ENCODE results near the gene MAST2. TPM values are rescaled to one million over a fixed set of nuclear protein-coding genes. Genes with fewer than 3 reads are reported as not detected.

The MAST2 gene
- total RNA-seq, 2 donors from 2014 or later = 9.9 TPM

DNA sequence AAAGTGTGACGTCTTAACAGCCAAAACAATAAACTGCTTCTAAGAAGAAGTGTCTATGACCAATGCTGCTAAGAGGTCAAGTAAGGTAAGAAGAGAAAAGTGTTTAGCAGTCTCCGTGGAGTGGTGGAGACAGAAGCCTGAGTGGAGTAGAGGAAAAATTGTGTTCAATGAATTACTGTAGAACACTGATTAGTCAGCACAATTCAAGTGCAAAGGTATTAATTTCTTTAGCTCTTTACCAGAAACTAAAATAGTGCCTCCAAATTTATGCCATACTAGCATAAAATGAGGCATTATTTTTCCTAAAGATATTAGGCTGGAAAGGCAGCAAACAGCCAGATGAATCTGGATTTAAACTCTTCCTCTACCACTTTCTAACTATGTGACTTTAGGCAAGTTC lies 272.9 kb downstream of the MAST2 start:
- TF ChIP-seq, protein P1, sequence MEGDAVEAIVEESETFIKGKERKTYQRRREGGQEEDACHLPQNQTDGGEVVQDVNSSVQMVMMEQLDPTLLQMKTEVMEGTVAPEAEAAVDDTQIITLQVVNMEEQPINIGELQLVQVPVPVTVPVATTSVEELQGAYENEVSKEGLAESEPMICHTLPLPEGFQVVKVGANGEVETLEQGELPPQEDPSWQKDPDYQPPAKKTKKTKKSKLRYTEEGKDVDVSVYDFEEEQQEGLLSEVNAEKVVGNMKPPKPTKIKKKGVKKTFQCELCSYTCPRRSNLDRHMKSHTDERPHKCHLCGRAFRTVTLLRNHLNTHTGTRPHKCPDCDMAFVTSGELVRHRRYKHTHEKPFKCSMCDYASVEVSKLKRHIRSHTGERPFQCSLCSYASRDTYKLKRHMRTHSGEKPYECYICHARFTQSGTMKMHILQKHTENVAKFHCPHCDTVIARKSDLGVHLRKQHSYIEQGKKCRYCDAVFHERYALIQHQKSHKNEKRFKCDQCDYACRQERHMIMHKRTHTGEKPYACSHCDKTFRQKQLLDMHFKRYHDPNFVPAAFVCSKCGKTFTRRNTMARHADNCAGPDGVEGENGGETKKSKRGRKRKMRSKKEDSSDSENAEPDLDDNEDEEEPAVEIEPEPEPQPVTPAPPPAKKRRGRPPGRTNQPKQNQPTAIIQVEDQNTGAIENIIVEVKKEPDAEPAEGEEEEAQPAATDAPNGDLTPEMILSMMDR (IDR thresholded peaks at IDR 0.05) = no peak
- TF ChIP-seq POLR2A (IDR thresholded peaks at IDR 0.05) = no peak
- WGBS, 2 donors = 80 to 95% methylated on average over 2 of the region's 2 CpGs
- intact Hi-C loops (cut with DNase I) = no loop called here
- Histone ChIP-seq H3K27ac (no peak overlapping the region), H3K36me3 (replicated peaks in 1 of 2; ENCODE audit: insufficient read depth in 1 of 2, low read depth in 2 of 2) (no peaks in the 10 kb centered on the region), H3K4me3 (no peak overlapping the region), H3K27me3 (no peaks in the 10 kb centered on the region), H3K4me1 (no peaks in the 10 kb centered on the region), H3K9me3 (no peaks in the 10 kb centered on the region)
- DNase-seq = no peak
- no peak for ATAC-seq

DNA sequence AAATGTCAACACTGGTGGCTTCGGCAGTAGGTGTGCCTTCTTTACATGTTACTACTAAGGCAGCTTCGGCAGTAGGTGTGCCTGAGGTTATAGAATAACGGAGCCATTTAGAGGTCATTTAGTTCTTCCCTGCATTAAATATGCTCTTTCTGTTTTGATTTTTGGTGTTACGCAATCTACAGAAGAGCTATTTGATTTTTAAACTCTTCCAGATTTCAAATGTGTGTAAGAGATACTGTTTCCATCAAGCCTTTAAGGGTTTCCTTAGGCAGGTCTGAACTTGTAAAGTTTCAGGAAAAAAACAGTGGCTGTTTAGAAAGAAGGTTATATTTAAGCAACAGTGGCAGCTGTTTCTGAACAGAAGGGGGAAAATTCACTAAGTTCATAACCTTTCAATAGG lies 274.2 kb downstream of the MAST2 start:
- ATAC-seq (no peak), DNase-seq (no peak)
- no peak for TF ChIP-seq POLR2A (IDR thresholded peaks at IDR 0.05)
- TF ChIP-seq, protein P1 (IDR thresholded peaks at IDR 0.05) = no peak
- intact Hi-C loops (cut with DNase I) = no loop called here
- Histone ChIP-seq H3K4me3 (no peak overlapping the region), H3K4me1 (no peaks in the 10 kb centered on the region), H3K27me3 (no peaks in the 10 kb centered on the region), H3K9me3 (no peaks in the 10 kb centered on the region), H3K36me3 (replicated peaks in 1 of 2; ENCODE audit: insufficient read depth in 1 of 2, low read depth in 2 of 2) (no peaks in the 10 kb centered on the region), H3K27ac (no peak overlapping the region)
- 89 to 91% methylated on average over 4 of the region's 4 CpGs for WGBS, 2 donors

DNA sequence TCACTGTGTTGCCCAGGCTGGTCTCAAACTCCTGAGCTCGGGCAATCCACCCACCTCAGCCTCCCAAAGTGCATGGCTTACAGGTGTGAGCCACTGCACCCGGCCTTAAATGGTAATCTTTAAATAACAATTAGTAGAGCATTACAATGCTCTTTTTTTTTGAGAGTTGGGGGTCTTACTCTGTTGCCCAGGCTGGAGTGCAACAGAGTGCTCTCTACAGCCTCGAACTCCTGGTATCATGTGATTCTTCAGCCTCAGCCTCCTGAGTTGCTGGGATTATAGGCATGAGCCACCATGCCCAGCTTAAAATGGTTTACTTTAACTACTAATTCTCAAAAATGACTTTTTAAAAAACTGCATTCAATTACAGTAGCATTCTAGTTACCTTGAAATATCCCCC lies 276.8 kb downstream of the MAST2 start:
- Histone ChIP-seq H3K27ac (no peak overlapping the region), H3K4me1 (no peaks in the 10 kb centered on the region)
- intact Hi-C loops (cut with DNase I) = no loop called here

DNA sequence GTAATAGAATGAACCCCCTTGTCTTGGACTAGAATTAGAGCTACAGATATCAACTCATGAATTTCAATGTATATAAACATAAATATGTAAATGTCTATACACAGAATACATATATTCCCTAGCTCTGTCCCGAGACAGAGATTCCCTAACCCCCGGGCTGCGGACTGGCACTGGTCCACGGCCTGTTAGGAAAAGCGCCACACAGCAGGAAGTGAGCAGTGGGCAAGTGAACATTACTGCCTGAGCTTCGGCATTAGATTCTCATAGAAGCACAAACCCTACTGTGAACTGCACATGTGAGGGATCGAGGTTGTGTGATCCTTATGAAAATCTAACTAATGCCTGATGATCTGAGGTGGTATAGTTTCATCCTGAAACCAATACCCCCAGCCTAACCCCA lies 277.8 kb downstream of the MAST2 start:
- DNase-seq (no peak), ATAC-seq (no peak)
- no peaks in the 10 kb centered on the region for H3K4me1 ChIP-seq
- H3K36me3 ChIP-seq (replicated peaks in 1 of 2; ENCODE audit: insufficient read depth in 1 of 2, low read depth in 2 of 2) = no peaks in the 10 kb centered on the region
- H3K27me3 ChIP-seq = no peaks in the 10 kb centered on the region
- no peak overlapping the region for H3K27ac ChIP-seq
- WGBS, 2 donors = 68 to 80% methylated on average over 7 of the region's 7 CpGs
- H3K9me3 ChIP-seq = no peaks in the 10 kb centered on the region
- no peak overlapping the region for H3K4me3 ChIP-seq
- no peak for TF ChIP-seq POLR2A (IDR thresholded peaks at IDR 0.05)
- TF ChIP-seq, protein P1 (IDR thresholded peaks at IDR 0.05) = no peak
- intact Hi-C loops (cut with DNase I) = no loop called here

More for the DNA sequence above, 276.8 kb downstream of the MAST2 start:
- ATAC-seq (no peak), DNase-seq (no peak)
- Histone ChIP-seq H3K36me3 (replicated peaks in 1 of 2; ENCODE audit: insufficient read depth in 1 of 2, low read depth in 2 of 2) (no peaks in the 10 kb centered on the region), H3K9me3 (no peaks in the 10 kb centered on the region), H3K27me3 (no peaks in the 10 kb centered on the region), H3K4me3 (no peak overlapping the region)
- TF ChIP-seq, protein P1 (IDR thresholded peaks at IDR 0.05) = no peak
- no peak for TF ChIP-seq POLR2A (IDR thresholded peaks at IDR 0.05)
- 78 to 80% methylated on average over 3 of the region's 3 CpGs for WGBS, 2 donors

DNA sequence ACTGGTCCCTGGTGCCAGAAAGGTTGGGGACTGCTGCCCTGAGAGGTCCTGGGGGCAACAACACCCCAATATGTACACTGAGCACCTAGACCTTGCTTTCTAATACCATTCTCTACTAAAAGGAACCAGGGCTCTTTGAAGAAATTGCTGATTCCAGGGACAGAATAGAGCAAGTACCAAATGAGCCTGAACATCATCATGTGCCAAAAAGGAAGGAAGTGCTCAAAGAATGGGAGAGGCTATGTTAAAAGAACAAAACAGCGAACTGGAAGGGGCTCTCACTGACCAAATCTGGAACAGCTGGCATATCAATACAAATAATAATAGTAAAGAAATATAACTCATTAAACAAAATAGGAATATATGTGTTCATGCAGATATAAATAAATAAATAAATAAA lies 278.2 kb downstream of the MAST2 start:
- DNase-seq (no peak), ATAC-seq (no peak)
- Histone ChIP-seq H3K27ac (no peak overlapping the region), H3K36me3 (replicated peaks in 1 of 2; ENCODE audit: insufficient read depth in 1 of 2, low read depth in 2 of 2) (no peaks in the 10 kb centered on the region), H3K4me3 (no peak overlapping the region), H3K4me1 (no peaks in the 10 kb centered on the region), H3K27me3 (no peaks in the 10 kb centered on the region), H3K9me3 (no peaks in the 10 kb centered on the region)
- 77 to 93% methylated on average over 1 of the region's 1 CpG for WGBS, 2 donors
- no peak for TF ChIP-seq POLR2A (IDR thresholded peaks at IDR 0.05)
- TF ChIP-seq, protein P1 (IDR thresholded peaks at IDR 0.05) = no peak
- intact Hi-C loops (cut with DNase I) = no loop called here
